AG04449 (cell line): ENCODE results near the gene AK8.

Source experiments
- CTCF ChIA-PET: fragments of 350-600 bp; formaldehyde crosslinking; extraction: SDS; loops from one replicate; lab custom pipeline; 2021; ENCODE audit warnings: antibody characterized with exemption; lab: Yijun Ruan, JAX
- POLR2A ChIA-PET: fragments of 400-600, 350-600 bp; formaldehyde crosslinking; extraction: SDS; loops from one replicate; lab custom pipeline; 2020; ENCODE audit warnings: antibody characterized with exemption, inconsistent platforms; lab: Yijun Ruan, JAX
- DNase-seq: peaks from one replicate; pipeline ENCODE4 v3.0.0-alpha.2; 2010; ENCODE audit warnings: low read depth, low spot score
- H3K4me3 ChIP-seq: 2 replicates; pipeline ENCODE4 v1.5.1; 2011; ENCODE audit warnings: low read depth, mild to moderate bottlenecking, control low read depth, low read length
- CTCF ChIP-seq: IDR thresholded peaks from one replicate; pipeline ENCODE4 v1.5.1; 2011; ENCODE audit warnings: mild to moderate bottlenecking, moderate library complexity, low read length, control low read depth, inconsistent platforms; ENCODE audit not compliant: insufficient read depth; ENCODE audit errors: missing control alignments

The AK8 gene

GRCh38 chr9:132854832-132855231 lies 23.3 kb downstream of the AK8 start:
- ChIA-PET CTCF (no interaction called here), POLR2A (no interaction called here)
- no peak for TF ChIP-seq CTCF
- no peak overlapping the region for H3K4me3 ChIP-seq
- no peak for DNase-seq

DNA sequence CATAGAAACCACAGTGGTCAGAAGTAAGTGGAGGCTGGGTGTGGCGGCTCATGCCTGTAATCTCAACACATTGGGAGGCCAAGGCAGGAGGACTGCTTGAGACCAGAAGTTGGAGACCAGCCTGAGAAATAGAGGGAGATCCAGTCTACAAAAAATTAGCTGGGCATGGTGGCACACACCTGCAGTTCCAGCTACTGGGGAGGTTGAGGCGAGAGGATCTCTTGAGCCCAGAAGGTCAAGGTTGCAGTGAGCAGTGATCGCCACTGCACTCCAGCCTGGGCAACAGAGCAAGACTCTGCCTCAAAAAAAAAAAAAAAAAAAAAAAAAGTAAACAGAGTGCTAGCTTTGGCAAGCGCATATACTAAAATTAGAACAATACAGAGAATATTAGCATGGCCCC lies 24.6 kb downstream of the AK8 start:
- CTCF ChIA-PET, result interaction anchor here (0.9 kb wide), 1 partner anchor 347 kb away, joined by 3 read pairs; no protein-coding TSS in a partner anchor
- no peak overlapping the region for H3K4me3 ChIP-seq
- TF ChIP-seq CTCF, result no peak
- POLR2A ChIA-PET, result no interaction called here
- DNase-seq, result no peak

GRCh38 chr9:132849185-132849706 lies 28.8 kb downstream of the AK8 start:
- POLR2A ChIA-PET, result no interaction called here
- no peak overlapping the region for H3K4me3 ChIP-seq
- DNase-seq, result no peak

DNA sequence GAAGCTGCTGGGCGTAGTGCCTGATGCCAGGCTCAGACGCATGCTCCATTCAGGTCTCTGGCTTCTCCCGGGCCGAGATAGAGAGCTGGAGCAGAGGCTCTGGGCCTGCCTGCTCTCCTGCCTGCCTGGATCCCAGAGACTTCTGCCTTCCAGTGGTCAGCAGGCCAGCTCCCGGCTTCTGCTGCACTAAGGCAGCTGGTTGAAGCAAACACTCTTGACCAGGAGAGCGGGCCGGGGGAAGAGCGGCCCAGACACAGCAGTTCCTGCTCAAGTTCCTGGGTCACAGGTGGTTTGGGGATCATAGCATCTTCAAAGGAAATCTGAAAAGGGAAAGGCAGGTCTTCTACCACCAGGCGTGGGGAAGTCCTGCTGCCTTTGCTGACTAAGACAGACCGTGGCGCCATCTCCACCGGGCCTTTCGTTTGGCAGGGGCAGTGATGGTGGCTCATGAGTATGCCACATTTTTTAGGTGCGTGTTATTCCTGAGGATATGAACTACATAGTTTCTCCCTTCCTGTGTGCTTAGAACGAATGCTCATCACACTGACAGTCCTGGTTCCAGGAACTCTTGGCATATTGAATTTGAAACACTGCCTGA lies 31.1 kb downstream of the AK8 start:
- ChIA-PET CTCF (no interaction called here), POLR2A (no interaction called here)
- no peak for TF ChIP-seq CTCF
- no peak for DNase-seq
- no peak overlapping the region for H3K4me3 ChIP-seq

More at GRCh38 chr9:132849185-132849706, 28.8 kb downstream of the AK8 start:
- CTCF ChIA-PET, result interaction anchor here (1.0 to 1.4 kb wide), 2 partner anchors 10 to 47 kb away, joined by 3 read pairs; no protein-coding TSS in a partner anchor
- no peak for TF ChIP-seq CTCF

- ChIA-PET POLR2A (interaction anchor here (0.5 kb wide), 1 partner anchor 199 kb away, joined by 8 read pairs; no protein-coding TSS in a partner anchor), CTCF (no interaction called here)
- no peak for DNase-seq
- H3K4me3 ChIP-seq, result no peak overlapping the region
- no peak for TF ChIP-seq CTCF
Observed at GRCh38 chr9:132846109-132846917, 31.8 kb downstream of the AK8 start.
